Measurements from ENCODE around the gene CENPM.
A peak's percentile ranks its signal among the peaks of the same experiment; 100 is the strongest.

The CENPM gene, protein sequence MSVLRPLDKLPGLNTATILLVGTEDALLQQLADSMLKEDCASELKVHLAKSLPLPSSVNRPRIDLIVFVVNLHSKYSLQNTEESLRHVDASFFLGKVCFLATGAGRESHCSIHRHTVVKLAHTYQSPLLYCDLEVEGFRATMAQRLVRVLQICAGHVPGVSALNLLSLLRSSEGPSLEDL

GRCh38 chr22:41946629-41947423 lies at the start of gene CENPM:
Gene CENPM, minus strand, starts transcription at chr22:41947152. Its CDS starts 76 bp downstream, at chr22:41947076.
- peak; percentile 86 to 95 for DNase-seq (ENCODE audit: low read depth in 2 of 2)

DNA sequence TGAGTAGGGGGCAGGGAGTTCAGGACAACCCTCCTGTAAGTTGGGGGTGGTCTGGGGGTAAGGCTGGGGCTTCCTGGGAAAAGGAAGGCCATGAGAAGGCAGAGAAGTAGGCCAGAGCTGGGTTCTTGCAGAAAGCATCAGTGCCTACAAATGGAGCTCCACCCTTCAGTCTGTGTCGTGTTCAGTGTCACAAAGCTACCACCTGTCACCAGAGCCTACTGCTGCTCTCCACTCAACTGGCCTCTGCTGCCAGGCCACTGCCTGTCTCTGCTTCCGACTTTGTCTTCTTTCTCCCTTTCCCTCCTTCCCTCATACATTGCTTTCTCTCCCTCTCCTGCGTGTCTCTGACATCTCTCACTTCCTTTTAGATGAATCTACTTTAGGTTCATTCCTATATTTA lies 48.3 kb upstream of the CENPM start:
- DNase-seq (ENCODE audit: low read depth in 2 of 2): no peak

DNA sequence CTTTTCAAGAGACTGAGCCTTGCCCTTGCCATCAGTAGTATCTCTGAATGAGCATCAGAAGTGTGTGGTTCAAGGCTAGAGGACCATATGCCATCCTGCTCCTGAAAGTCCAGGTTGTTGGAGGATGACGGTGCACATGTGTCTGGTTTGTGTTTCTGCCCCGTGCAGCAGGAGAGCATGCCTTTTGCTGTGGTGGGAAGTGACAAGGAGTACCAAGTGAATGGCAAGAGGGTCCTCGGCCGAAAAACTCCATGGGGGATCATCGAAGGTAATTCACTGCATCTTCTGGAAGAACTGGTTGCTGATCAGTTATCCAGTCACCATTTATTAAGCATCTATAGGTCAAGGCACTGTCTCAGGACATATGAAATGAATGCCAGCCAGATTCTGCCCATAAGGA lies 45.5 kb upstream of the CENPM start:
- no peak for DNase-seq (ENCODE audit: low read depth in 2 of 2)

DNA sequence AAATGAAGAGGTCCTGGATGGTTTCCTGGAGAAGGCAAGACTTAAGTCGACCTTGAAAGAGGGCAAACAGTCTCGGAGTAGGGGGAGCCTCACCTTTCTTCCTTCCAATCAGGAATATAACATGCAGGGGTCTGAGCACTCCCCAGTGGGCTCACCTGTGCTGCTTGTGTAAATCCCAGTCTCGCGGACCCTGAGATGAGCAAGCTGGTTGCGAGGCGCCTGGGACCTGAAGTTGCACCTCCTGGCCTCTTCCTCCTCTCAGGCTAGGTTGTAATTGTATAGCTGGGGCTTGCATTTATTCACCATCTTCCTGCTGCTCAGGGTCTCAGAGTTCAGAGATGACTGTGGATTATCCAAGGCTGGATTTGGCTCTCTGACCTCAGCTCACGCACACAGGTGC lies 44.2 kb upstream of the CENPM start:
- DNase-seq (ENCODE audit: low read depth in 2 of 2): no peak

- no peak for DNase-seq (ENCODE audit: low read depth in 2 of 2)
Observed at GRCh38 chr22:41989246-41989645, 42.3 kb upstream of the CENPM start.

DNA sequence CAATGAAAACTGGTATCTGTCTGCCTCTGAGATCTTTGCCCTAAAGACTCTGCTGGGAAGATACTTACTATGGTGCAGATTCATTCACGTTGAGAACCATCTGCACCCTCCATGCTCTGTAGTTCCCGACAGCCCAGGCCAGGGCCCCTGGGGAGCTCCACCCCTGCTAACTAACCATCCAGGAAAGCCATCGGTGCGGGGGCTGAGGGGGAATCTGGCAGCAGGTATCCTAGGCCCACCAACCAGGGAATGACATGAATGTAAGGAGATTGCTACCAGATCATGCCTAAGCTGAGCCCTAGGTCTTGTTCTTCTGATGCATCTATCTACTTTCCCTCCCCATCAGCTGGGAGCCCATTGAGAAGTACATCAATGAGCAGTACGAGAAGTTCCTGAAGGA lies 40.3 kb upstream of the CENPM start:
- DNase-seq (ENCODE audit: low read depth in 2 of 2): no peak

- DNase-seq (ENCODE audit: low read depth in 2 of 2): no peak
Observed at GRCh38 chr22:41983513-41984405, 36.8 kb upstream of the CENPM start.

DNA sequence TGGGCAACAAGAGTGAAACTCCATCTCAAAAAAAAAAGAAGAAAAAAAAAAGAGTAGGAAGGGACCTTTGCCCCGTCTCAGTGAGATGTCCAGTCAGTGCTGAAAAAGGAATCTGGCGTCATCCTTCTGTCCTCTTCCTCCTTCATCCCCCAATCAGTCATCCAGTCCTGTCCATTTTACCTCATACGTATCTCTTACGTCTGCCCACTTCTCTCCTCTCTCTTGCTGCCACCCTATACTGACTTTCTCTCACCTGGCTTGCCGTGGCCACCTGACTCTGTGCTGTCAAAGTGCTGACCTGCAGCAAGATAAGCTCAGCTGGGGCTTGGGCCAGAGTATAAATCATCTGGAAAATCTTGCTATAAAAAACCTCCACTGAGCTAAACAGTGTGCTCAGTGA lies 35.9 kb upstream of the CENPM start:
- no peak for DNase-seq (ENCODE audit: low read depth in 2 of 2)

- no peak for DNase-seq (ENCODE audit: low read depth in 2 of 2)
Observed at GRCh38 chr22:41979423-41980250, 32.7 kb upstream of the CENPM start.

- no peak for DNase-seq (ENCODE audit: low read depth in 2 of 2)
Observed at GRCh38 chr22:41978732-41979131, 31.8 kb upstream of the CENPM start.

DNA sequence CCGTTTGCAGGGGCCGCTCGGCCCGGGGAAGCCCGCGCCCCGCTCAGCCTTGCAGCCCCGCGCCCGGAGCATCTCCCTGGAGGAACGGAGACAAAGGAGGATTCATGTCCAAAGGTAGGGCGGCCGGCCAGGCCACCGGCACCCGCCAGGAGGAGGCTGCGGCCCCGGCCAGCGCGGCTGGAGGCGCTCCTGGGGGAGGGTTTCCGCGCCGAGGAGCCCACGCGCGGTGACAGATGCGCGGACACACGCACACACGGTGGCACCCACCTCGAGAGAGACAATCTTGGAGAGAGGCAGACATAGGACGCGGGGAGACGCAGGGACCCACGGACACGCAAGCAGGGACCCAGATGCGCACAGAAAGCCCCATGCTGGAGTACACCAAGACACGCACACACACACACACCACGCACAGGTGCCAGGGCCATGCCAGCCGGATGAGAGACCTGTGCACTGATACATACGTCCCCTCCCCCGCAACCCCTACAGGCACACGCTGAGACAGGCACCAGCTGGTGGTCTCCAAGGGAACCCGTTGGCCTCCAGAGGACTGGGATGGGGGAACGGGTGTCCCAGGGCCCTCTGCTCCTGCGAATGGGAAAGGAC lies 30.1 kb upstream of the CENPM start:
- DNase-seq (ENCODE audit: low read depth in 2 of 2): no peak

- DNase-seq (ENCODE audit: low read depth in 2 of 2): peak; percentile 24 to 38
Observed at GRCh38 chr22:41976070-41976901, 29.3 kb upstream of the CENPM start.

GRCh38 chr22:41975299-41976069 lies 28.5 kb upstream of the CENPM start:
- DNase-seq (ENCODE audit: low read depth in 2 of 2): no peak

- DNase-seq (ENCODE audit: low read depth in 2 of 2): no peak
Observed at GRCh38 chr22:41974691-41975290, 27.8 kb upstream of the CENPM start.

- DNase-seq (ENCODE audit: low read depth in 2 of 2): no peak
Observed at GRCh38 chr22:41971431-41971830, 24.5 kb upstream of the CENPM start.

DNA sequence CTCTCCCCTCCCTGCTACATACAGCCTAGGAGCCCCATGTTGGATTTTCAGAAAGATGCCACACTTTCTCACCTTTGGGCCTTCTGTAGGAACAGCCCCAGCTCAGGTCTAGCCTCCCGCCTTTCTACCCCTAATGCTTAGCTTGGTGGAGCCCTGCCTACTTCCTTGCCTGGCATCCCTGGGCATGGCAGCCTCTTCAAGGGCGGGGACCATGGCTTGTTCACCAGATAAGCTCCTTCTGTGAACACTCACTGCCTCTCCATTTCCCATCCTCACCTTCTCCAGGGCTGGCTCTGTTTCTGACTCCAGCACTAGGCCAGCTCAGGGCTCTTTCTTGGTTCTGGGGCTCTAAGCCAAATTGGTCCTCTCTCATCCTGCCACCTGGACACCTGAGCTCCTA lies 23.6 kb upstream of the CENPM start:
- DNase-seq (ENCODE audit: low read depth in 2 of 2): no peak

DNA sequence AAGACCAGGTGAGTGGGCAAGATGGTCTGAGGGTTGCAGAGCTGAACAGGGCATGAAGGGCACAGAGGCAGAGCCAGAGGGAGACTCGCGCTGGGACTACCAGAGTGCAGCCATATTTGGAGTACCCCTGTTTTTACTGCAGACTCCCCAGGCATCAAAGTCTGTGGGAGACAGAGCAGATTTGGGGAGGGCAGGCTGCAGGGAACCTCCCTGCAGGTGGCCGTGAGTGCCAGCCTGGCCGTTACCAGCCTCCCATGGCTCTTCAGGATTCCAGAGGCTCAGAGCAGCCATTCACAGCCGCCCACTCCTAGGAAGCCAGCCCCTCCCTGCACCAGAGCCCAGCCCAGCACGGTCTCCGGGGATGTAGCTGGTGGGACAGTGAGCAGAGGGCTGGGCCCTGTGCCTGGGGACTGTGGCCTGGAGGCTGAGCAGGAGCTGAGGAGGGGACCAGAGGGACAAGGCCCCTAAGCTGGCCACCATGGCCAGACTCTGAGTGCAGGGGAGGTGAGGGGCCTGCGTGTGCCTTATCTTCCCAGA lies 22.2 kb upstream of the CENPM start, which contains the start of gene SEPTIN3:
Gene SEPTIN3 (plus strand): TSS at position 334 of the 537 bp plus-strand sequence. CDS start 2,050 bp downstream, outside the sequence.
- no peak for DNase-seq (ENCODE audit: low read depth in 2 of 2)

DNA sequence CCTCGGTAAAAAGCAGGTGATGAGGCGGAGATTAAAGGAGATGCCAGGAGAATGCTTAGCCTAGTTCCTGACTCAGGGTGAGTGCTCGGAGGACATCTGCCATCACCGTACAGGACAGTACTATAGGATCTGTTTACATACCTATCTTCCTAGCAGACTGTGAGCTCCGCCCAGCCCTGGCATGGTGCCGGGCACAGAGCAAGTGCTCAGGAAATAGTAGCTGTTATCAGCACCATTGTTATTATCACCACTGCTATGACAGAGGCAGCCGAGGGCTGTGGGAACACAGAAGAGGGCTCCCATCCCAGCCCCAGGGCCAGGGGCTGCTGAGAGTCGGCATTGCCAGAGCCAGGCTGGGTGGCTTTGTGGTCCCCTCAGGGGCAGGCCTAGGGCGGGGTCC lies 21.6 kb upstream of the CENPM start:
- no peak for DNase-seq (ENCODE audit: low read depth in 2 of 2)

All from activated CD4-positive, alpha-beta T cell treated with anti-CD3 and anti-CD28 coated beads for 24 hours (primary cell).